Activated CD8-positive, alpha-beta memory T cell treated with anti-CD3 and anti-CD28 coated beads for 1 hour (primary cell): ENCODE measurements around the gene ABCA1.
"Not testable (repeated sequence)": the region's sequence is repeated elsewhere in the genome, so short reads cannot be mapped to it uniquely, and the experiment has no call there.

Experiments
- DNase-seq, 2 donors: peaks; one replicate each; pipeline ENCODE4 v3.0.0-alpha.2; 2020; ENCODE audit warnings: low read depth in 1 of 2; ENCODE audit errors: extremely low read depth in 1 of 2

The ABCA1 gene

GRCh38 chr9:104951487-104951886 lies 23.5 kb upstream of the ABCA1 start:
- DNase-seq = no peak

GRCh38 chr9:104950838-104951237 lies 22.9 kb upstream of the ABCA1 start:
- DNase-seq = no peak

GRCh38 chr9:104948277-104948676 lies 20.3 kb upstream of the ABCA1 start:
- DNase-seq = no peak

- DNase-seq = no peak
Observed at GRCh38 chr9:104944871-104945270, 16.9 kb upstream of the ABCA1 start.

GRCh38 chr9:104944356-104944755 lies 16.4 kb upstream of the ABCA1 start:
- DNase-seq = no peak

- DNase-seq = no peak
Observed at GRCh38 chr9:104941597-104941996, 13.6 kb upstream of the ABCA1 start.

- DNase-seq = no peak
Observed at GRCh38 chr9:104936291-104936690, 8.3 kb upstream of the ABCA1 start.

- not testable (repeated sequence) for DNase-seq
Observed at GRCh38 chr9:104935501-104935810, 7.5 kb upstream of the ABCA1 start.

- no peak for DNase-seq
Observed at GRCh38 chr9:104934691-104935500, 6.9 kb upstream of the ABCA1 start.

GRCh38 chr9:104933091-104933490 lies 5.1 kb upstream of the ABCA1 start:
- not testable (repeated sequence) for DNase-seq

GRCh38 chr9:104931256-104931655 lies 3.3 kb upstream of the ABCA1 start:
- DNase-seq = no peak

GRCh38 chr9:104927216-104927911 lies 591 bp downstream of the ABCA1 start:
- DNase-seq = no peak

GRCh38 chr9:104923740-104924139 lies 4.2 kb downstream of the ABCA1 start:
- no peak for DNase-seq

- no peak for DNase-seq
Observed at GRCh38 chr9:104923289-104923688, 4.7 kb downstream of the ABCA1 start.

GRCh38 chr9:104922748-104923147 lies 5.2 kb downstream of the ABCA1 start:
- not testable (repeated sequence) for DNase-seq

GRCh38 chr9:104921067-104921741 lies 6.8 kb downstream of the ABCA1 start:
- no peak for DNase-seq

GRCh38 chr9:104915753-104916152 lies 12.2 kb downstream of the ABCA1 start:
- DNase-seq = no peak

- no peak for DNase-seq
Observed at GRCh38 chr9:104915049-104915448, 12.9 kb downstream of the ABCA1 start.

- no peak for DNase-seq
Observed at GRCh38 chr9:104914466-104914865, 13.5 kb downstream of the ABCA1 start.

- DNase-seq = no peak
Observed at GRCh38 chr9:104912606-104913005, 15.3 kb downstream of the ABCA1 start.

GRCh38 chr9:104911032-104911607 lies 16.8 kb downstream of the ABCA1 start:
- DNase-seq = no peak
